ENCODE measurements around the gene PDE9A. TPM values are rescaled to one million over a fixed set of nuclear protein-coding genes. Genes with fewer than 3 reads are reported as not detected.

The PDE9A gene
- total and polyA plus RNA-seq, 5 donors from 2014 or later, result 1.4 to 7.3 (median 2.6) TPM

DNA sequence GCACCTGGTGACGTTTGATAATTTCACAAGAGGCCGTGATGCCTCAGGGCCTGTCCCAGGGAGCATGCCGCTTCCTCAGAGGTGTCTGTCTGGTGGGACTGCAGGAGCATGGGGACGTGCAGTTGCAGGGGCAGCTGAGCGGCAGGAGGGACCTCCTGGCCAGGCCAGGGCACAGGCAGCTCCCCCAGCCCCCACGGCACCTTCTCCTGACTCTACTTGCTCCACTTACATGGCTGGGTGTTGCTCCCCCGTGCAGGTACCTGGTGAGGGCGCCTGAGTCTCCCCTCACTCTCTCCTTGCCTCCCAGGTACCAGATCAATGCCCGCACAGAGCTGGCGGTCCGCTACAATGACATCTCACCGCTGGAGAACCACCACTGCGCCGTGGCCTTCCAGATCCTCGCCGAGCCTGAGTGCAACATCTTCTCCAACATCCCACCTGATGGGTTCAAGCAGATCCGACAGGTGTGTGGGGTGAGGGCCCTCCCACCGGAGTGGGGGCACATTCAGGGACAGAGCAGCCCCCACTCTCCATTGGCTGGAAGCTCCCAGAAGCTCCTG, 108.4 kb downstream of the PDE9A start:
- no peaks in the 10 kb centered on the region for H3K9me3 Mint-ChIP-seq
- Histone ChIP-seq H3K4me3 (ENCODE audit: low read depth, low read length) (no peak overlapping the region), H3K27ac (ENCODE audit: insufficient read depth, low read length, poor library complexity, severe bottlenecking) (no peak overlapping the region), H3K36me3 (ENCODE audit: control insufficient read depth, insufficient read depth, low read length) (no peaks in the 10 kb centered on the region), H3K9me3 (ENCODE audit: control insufficient read depth in 2 of 2, low read length in 2 of 2) (no peaks in the 10 kb centered on the region), H3K27me3 (ENCODE audit: control insufficient read depth, insufficient read depth, low read length) (no peaks in the 10 kb centered on the region), H3K4me1 (ENCODE audit: control insufficient read depth, insufficient read depth, low read length, poor library complexity, severe bottlenecking) (no peaks in the 10 kb centered on the region)
- ATAC-seq (ENCODE audit: low read depth in 2 of 2), result no peak
- peaks cover 0 to 5% (median 1%) of the 10 kb centered on the region in 4 donors for H3K4me1 Mint-ChIP-seq
- DNase-seq, result no peak
- no peak overlapping the region for H3K4me3 Mint-ChIP-seq
- no peaks in the 10 kb centered on the region for H3K27me3 Mint-ChIP-seq
- H3K27ac Mint-ChIP-seq, result peak overlapping the region in 2 of 3 donors; percentile 78 to 82
- peaks cover 27% of the 10 kb centered on the region for H3K36me3 Mint-ChIP-seq

DNA sequence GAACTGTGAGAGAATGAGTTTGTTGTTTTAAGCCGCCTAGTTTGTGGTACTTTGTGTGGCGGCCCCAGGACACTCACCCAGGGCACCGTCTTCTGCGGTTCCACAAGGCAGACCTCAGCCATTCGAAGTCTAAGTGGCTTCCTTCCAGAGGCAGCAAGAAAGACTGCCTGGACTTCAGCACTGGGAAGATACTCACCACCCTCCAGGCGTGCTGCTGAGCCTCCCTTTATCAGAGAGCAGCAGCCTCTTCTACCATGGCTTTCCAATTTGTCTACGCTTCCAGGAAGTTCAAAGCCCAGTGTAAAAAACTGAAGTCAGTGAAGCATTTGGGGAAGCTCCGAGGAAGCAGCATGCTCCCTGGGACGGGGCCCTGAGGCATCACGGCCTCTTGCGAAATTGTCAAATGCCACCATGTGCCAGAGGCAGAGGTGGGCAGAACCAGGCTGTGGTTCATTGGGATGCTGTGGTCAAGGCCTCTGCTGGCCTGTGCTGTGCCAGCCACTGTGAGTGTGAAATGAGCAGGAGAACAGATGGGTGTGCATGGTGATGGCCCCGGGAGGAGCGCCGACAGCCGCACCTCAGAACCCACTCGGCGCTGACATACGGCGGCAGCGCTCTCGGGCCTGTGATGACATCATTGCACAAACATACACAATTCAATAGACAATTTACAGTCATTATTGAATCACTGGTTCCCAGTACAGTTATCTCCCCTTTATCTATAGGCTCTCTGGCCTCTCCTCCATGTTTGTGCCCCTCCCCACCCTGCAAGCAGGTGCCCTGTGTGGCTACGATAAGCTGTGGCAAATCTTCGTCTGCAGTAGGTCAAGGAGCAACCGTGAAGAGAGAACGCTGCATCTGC, 110.4 kb downstream of the PDE9A start:
- Histone ChIP-seq H3K9me3 (ENCODE audit: control insufficient read depth in 2 of 2, low read length in 2 of 2) (no peaks in the 10 kb centered on the region), H3K36me3 (ENCODE audit: control insufficient read depth, insufficient read depth, low read length) (no peaks in the 10 kb centered on the region), H3K27ac (ENCODE audit: insufficient read depth, low read length, poor library complexity, severe bottlenecking) (no peak overlapping the region), H3K4me3 (ENCODE audit: low read depth, low read length) (no peak overlapping the region), H3K4me1 (ENCODE audit: control insufficient read depth, insufficient read depth, low read length, poor library complexity, severe bottlenecking) (no peaks in the 10 kb centered on the region), H3K27me3 (ENCODE audit: control insufficient read depth, insufficient read depth, low read length) (no peaks in the 10 kb centered on the region)
- Mint-ChIP-seq H3K27me3 (no peaks in the 10 kb centered on the region), H3K4me1 (peaks cover 0 to 2% (median 0%) of the 10 kb centered on the region in 4 donors), H3K36me3 (peaks cover 25% of the 10 kb centered on the region), H3K4me3 (no peak overlapping the region), H3K27ac (peak overlapping the region in 2 of 3 donors; percentile 29 to 31), H3K9me3 (no peaks in the 10 kb centered on the region)
- DNase-seq (no peak), ATAC-seq (ENCODE audit: low read depth in 2 of 2) (no peak)

DNA sequence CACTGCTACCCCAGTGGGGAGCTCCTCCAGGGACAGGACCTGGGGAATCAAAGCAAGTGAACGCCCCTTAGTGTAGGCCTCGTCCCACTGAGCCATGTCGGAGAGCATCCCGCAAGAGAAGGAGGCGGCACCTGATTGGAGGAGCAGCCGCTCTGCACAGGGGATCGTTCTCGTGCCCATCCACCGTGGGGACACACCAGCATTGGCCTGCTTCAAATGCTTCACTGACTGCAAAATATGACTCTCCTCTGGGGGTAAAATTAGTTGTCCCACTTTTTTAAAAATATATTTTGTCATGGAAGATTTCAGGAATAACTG, 111.0 kb downstream of the PDE9A start:
- Mint-ChIP-seq H3K27me3 (no peaks in the 10 kb centered on the region), H3K27ac (peak overlapping the region in 1 of 3 donors; percentile 31), H3K4me1 (peaks cover 0 to 2% (median 0%) of the 10 kb centered on the region in 4 donors), H3K9me3 (no peaks in the 10 kb centered on the region), H3K4me3 (no peak overlapping the region), H3K36me3 (peaks cover 31% of the 10 kb centered on the region)
- H3K27ac ChIP-seq (ENCODE audit: insufficient read depth, low read length, poor library complexity, severe bottlenecking), result no peak overlapping the region
- ATAC-seq (ENCODE audit: low read depth in 2 of 2) (no peak), DNase-seq (no peak)
- H3K36me3 ChIP-seq (ENCODE audit: control insufficient read depth, insufficient read depth, low read length), result peaks cover 5% of the 10 kb centered on the region
- H3K27me3 ChIP-seq (ENCODE audit: control insufficient read depth, insufficient read depth, low read length), result no peaks in the 10 kb centered on the region
- no peaks in the 10 kb centered on the region for H3K4me1 ChIP-seq (ENCODE audit: control insufficient read depth, insufficient read depth, low read length, poor library complexity, severe bottlenecking)
- H3K4me3 ChIP-seq (ENCODE audit: low read depth, low read length), result no peak overlapping the region
- H3K9me3 ChIP-seq (ENCODE audit: control insufficient read depth in 2 of 2, low read length in 2 of 2), result no peaks in the 10 kb centered on the region

DNA sequence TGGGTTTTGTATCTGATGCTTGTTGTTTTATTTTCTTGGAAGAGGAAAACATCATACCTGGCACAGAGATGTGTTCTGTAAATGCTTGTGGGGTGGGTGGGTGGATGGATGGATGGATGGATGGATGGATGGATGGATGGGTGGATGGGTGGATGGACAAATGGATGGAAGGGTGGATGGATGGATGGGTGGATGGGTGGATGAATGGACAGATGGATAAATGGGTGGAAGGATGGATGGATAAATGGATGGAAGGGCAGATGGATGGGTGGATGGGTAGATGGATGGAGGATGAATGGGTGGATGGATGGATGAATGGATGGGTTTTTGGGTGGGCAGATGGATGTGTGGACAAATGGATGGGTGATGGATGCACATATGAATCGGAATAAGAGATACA, 111.5 kb downstream of the PDE9A start:
- Mint-ChIP-seq H3K27ac (peak overlapping the region in 2 of 3 donors; percentile 46 to 92), H3K4me3 (no peak overlapping the region), H3K9me3 (no peaks in the 10 kb centered on the region), H3K4me1 (no peaks in the 10 kb centered on the region), H3K36me3 (peaks cover 34% of the 10 kb centered on the region), H3K27me3 (no peaks in the 10 kb centered on the region)
- H3K4me3 ChIP-seq (ENCODE audit: low read depth, low read length), result no peak overlapping the region
- no peaks in the 10 kb centered on the region for H3K4me1 ChIP-seq (ENCODE audit: control insufficient read depth, insufficient read depth, low read length, poor library complexity, severe bottlenecking)
- no peak overlapping the region for H3K27ac ChIP-seq (ENCODE audit: insufficient read depth, low read length, poor library complexity, severe bottlenecking)
- peaks cover 7% of the 10 kb centered on the region for H3K36me3 ChIP-seq (ENCODE audit: control insufficient read depth, insufficient read depth, low read length)
- ATAC-seq (ENCODE audit: low read depth in 2 of 2) (no peak), DNase-seq (no peak)
- no peaks in the 10 kb centered on the region for H3K9me3 ChIP-seq (ENCODE audit: control insufficient read depth in 2 of 2, low read length in 2 of 2)
- no peaks in the 10 kb centered on the region for H3K27me3 ChIP-seq (ENCODE audit: control insufficient read depth, insufficient read depth, low read length)

DNA sequence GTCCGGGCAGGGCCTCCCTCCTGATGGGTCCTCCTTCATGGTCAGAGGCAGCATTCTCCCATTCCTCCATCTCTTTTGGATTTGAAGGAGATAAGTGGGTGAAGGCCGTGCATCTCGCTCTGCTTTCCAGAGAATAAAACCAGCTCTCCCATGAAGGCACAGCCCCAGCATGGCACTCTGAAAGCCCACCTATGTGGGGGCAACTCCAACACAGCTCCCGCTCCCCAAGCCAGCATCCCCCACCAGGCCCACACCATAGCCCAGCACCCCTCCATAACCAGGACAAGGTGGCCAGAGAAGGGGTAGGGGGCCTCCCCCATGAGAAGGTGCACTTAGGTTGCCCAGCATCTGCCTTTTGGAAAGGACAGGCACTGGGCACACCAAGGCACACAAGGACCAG, 112.2 kb downstream of the PDE9A start:
- Mint-ChIP-seq H3K27me3 (no peaks in the 10 kb centered on the region), H3K4me1 (no peaks in the 10 kb centered on the region), H3K9me3 (no peaks in the 10 kb centered on the region), H3K27ac (peak overlapping the region in 1 of 3 donors; percentile 66), H3K36me3 (peaks cover 34% of the 10 kb centered on the region), H3K4me3 (peak overlapping the region in 1 of 4 donors; percentile 47)
- Histone ChIP-seq H3K4me3 (ENCODE audit: low read depth, low read length) (no peak overlapping the region), H3K27ac (ENCODE audit: insufficient read depth, low read length, poor library complexity, severe bottlenecking) (no peak overlapping the region), H3K9me3 (ENCODE audit: control insufficient read depth in 2 of 2, low read length in 2 of 2) (no peaks in the 10 kb centered on the region), H3K4me1 (ENCODE audit: control insufficient read depth, insufficient read depth, low read length, poor library complexity, severe bottlenecking) (no peaks in the 10 kb centered on the region), H3K36me3 (ENCODE audit: control insufficient read depth, insufficient read depth, low read length) (peaks cover 7% of the 10 kb centered on the region), H3K27me3 (ENCODE audit: control insufficient read depth, insufficient read depth, low read length) (no peaks in the 10 kb centered on the region)
- ATAC-seq (ENCODE audit: low read depth in 2 of 2), result no peak
- no peak for DNase-seq

DNA sequence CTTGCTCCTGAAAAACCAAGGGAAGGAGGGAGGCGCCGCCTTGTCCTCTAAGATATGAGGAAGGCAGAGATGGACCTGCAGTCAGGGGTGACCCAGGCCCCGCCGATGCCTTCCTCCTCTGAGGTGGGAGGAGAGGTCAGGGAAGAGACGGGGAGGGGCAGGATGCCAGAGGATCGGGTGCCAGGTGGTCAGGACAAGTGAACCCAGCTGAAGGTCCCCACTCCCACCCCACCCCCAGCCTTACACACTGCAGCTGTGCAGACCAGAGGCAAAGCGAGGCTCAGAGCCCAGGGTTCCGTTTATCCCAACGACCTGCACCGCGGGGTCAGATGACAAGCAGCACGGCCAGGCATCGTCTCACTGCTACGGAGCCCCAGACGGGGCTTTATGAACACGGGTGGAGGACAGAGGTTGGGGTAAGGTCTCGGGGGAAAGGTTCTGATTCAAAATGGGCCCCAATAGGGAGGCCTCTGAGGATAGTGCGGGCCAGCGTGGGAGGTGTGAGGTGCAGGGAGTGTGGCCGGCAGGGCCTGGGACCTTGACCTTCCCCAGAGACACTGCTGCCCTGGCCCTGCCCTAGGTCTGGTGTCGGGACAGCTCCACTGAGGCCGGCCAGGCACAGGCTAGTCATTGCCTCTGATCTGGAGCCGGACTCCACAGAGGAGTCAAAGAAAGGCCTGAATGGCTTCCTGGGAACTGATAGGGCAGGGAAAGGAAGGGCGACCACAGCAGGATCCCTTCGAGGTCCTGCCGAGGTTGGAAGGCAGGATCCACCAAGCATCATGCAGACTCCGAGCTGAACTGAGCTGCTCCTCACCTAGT, 113.5 kb downstream of the PDE9A start:
- H3K4me1 ChIP-seq (ENCODE audit: control insufficient read depth, insufficient read depth, low read length, poor library complexity, severe bottlenecking), result no peaks in the 10 kb centered on the region
- Mint-ChIP-seq H3K9me3 (no peaks in the 10 kb centered on the region), H3K36me3 (peaks cover 39% of the 10 kb centered on the region), H3K4me1 (no peaks in the 10 kb centered on the region), H3K27ac (peak overlapping the region in 1 of 3 donors; percentile 76), H3K4me3 (peak overlapping the region in 1 of 4 donors; percentile 82), H3K27me3 (no peaks in the 10 kb centered on the region)
- H3K27ac ChIP-seq (ENCODE audit: insufficient read depth, low read length, poor library complexity, severe bottlenecking), result no peak overlapping the region
- ATAC-seq (ENCODE audit: low read depth in 2 of 2), result no peak
- no peak for DNase-seq
- peaks cover 7% of the 10 kb centered on the region for H3K36me3 ChIP-seq (ENCODE audit: control insufficient read depth, insufficient read depth, low read length)
- H3K9me3 ChIP-seq (ENCODE audit: control insufficient read depth in 2 of 2, low read length in 2 of 2), result no peaks in the 10 kb centered on the region
- no peaks in the 10 kb centered on the region for H3K27me3 ChIP-seq (ENCODE audit: control insufficient read depth, insufficient read depth, low read length)
- no peak overlapping the region for H3K4me3 ChIP-seq (ENCODE audit: low read depth, low read length)

DNA sequence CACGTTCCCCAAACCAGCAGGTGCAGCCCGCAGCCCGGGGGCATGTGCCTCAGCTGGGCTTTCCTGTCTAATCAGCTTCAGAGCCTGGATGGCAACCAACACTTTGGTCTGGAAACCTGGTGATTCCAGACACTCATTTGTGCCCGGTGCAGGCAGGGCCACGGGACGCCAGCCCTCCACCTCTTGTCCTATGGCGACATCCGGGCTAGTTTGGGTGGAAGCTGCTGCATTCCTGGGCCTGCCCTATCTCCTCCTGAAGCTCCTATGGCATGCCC, 114.1 kb downstream of the PDE9A start:
- H3K4me1 Mint-ChIP-seq, result no peaks in the 10 kb centered on the region
- H3K27ac ChIP-seq (ENCODE audit: insufficient read depth, low read length, poor library complexity, severe bottlenecking), result no peak overlapping the region
- H3K36me3 ChIP-seq (ENCODE audit: control insufficient read depth, insufficient read depth, low read length), result peaks cover 7% of the 10 kb centered on the region
- peaks cover 38% of the 10 kb centered on the region for H3K36me3 Mint-ChIP-seq
- H3K4me3 ChIP-seq (ENCODE audit: low read depth, low read length), result no peak overlapping the region
- H3K9me3 Mint-ChIP-seq, result no peaks in the 10 kb centered on the region
- no peak overlapping the region for H3K27ac Mint-ChIP-seq
- no peaks in the 10 kb centered on the region for H3K4me1 ChIP-seq (ENCODE audit: control insufficient read depth, insufficient read depth, low read length, poor library complexity, severe bottlenecking)
- H3K27me3 Mint-ChIP-seq, result no peaks in the 10 kb centered on the region
- H3K4me3 Mint-ChIP-seq, result no peak overlapping the region
- DNase-seq (no peak), ATAC-seq (ENCODE audit: low read depth in 2 of 2) (no peak)
- no peaks in the 10 kb centered on the region for H3K9me3 ChIP-seq (ENCODE audit: control insufficient read depth in 2 of 2, low read length in 2 of 2)
- no peaks in the 10 kb centered on the region for H3K27me3 ChIP-seq (ENCODE audit: control insufficient read depth, insufficient read depth, low read length)
